Activated CD4-positive, alpha-beta memory T cell treated with anti-CD3 and anti-CD28 coated beads for 36 hours (primary cell): Measurements from ENCODE around the gene ATG10. TPM values are rescaled to one million over a fixed set of nuclear protein-coding genes. Genes with fewer than 3 reads are reported as not detected.
"Not testable (repeated sequence)": the region's sequence is repeated elsewhere in the genome, so short reads cannot be mapped to it uniquely, and the experiment has no call there.

Experiments used
- CTCF ChIA-PET: fragments of 350-600 bp; sonication (Branson Sonifier 250); formaldehyde crosslinking; loops from one replicate; lab custom pipeline; 2021; ENCODE audit warnings: antibody characterized with exemption, inconsistent platforms; lab: Charles Lee
- POLR2A ChIA-PET: fragments of 350-600 bp; sonication (Branson Sonifier 250); formaldehyde crosslinking; loops from one replicate; lab custom pipeline; 2021; ENCODE audit warnings: antibody characterized with exemption; lab: Charles Lee
- DNase-seq: peaks from one replicate; pipeline ENCODE4 v3.0.0-alpha.2; 2020
- H3K27ac Mint-ChIP-seq: one replicate; pipeline ENCODE4 v1.8.0; 2021; ENCODE audit warnings: mixed read lengths
- H3K27me3 Mint-ChIP-seq: one replicate; pipeline ENCODE4 v1.8.0; 2021; ENCODE audit warnings: mixed read lengths
- H3K36me3 Mint-ChIP-seq: one replicate; pipeline ENCODE4 v1.8.0; 2021; ENCODE audit warnings: mixed read lengths
- H3K4me1 Mint-ChIP-seq: one replicate; pipeline ENCODE4 v1.8.0; 2021; ENCODE audit warnings: low read depth, mixed read lengths
- H3K4me3 Mint-ChIP-seq: one replicate; pipeline ENCODE4 v1.8.0; 2021; ENCODE audit warnings: mild to moderate bottlenecking, mixed read lengths
- H3K9me3 Mint-ChIP-seq: one replicate; pipeline ENCODE4 v1.8.0; 2021; ENCODE audit warnings: mixed read lengths
- intact Hi-C: fragments of 100-400 bp; cut with micrococcal nuclease; formaldehyde crosslinking; loops from one replicate; pipeline ENCODE4 v1.15.1; 2023
- total RNA-seq, 2 experiments: library from RNA; stranded (reverse); gene quantifications; one replicate each; pipeline ENCODE4 v1.2.3, GENCODE V29; 2021

The ATG10 gene
- 1 to 10 TPM; 8.5 to 9.7 TPM for total RNA-seq

DNA sequence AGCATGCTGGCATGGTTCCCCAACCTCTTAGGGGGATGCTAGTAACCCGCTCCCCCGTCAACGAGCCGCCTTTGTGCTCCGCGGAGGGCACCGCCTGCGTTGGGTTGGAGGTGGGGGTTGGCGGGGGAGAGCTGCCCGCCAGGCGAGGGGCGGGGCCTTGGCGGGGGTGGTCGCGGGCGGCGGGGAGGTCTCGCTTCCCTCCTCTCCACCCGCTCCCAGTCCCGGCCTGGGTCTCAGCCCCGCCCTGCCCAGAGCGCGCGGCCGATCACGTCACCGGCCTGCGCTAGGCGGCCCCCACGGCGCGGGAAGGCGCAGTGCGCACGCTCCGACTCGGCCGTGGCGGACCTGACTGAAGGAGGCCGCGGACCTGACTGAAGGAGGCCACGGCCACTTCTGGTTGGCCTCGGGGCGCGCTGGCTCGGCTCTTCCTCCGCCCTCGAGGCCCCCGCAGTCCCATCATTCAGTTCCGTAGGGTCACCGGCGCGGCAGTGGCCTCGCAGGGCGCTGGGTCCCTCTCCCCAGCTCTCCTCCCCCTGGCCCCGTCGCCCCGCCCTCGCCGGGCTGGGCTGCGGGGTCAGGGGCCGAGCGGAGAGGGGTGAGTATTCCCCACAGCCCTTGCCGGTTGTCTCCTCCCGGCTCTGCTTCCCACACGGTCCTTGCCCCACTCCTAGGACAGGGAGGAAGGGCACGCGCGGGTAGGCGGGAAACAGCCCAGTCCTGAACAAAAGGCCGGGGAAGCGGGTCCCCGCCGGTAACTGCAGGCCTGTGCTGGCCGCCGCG, at the start of gene ATG10:
Gene ATG10, plus strand, starts transcription at position 312 of the 780 bp plus-strand sequence. CDS start 15,548 bp downstream, outside the sequence.
- DNase-seq, result peak; percentile 91
- intact Hi-C loops, result loop anchor here (1.0 to 10.0 kb wide), 7 partner anchors 121 to 671 kb away; partner anchors contain the start of genes RPS23, SSBP2 and ZCCHC9
- peak within 1 kb of the TSS; percentile 87 for H3K4me3 Mint-ChIP-seq
- H3K9me3 Mint-ChIP-seq, result no peaks in the 10 kb centered on the region
- peak within 1 kb of the TSS; percentile 98 for H3K27ac Mint-ChIP-seq
- CTCF ChIA-PET, result no interaction called here
- POLR2A ChIA-PET, result interaction anchor here (0.9 to 1.0 kb wide), 2 partner anchors 120 to 221 kb away, joined by 3 to 4 read pairs; partner anchors contain the start of gene SSBP2
- H3K4me1 Mint-ChIP-seq, result peaks cover 20% of the 10 kb centered on the region
- H3K36me3 Mint-ChIP-seq, result peaks cover 3% of the 10 kb centered on the region
- no peaks in the 10 kb centered on the region for H3K27me3 Mint-ChIP-seq

DNA sequence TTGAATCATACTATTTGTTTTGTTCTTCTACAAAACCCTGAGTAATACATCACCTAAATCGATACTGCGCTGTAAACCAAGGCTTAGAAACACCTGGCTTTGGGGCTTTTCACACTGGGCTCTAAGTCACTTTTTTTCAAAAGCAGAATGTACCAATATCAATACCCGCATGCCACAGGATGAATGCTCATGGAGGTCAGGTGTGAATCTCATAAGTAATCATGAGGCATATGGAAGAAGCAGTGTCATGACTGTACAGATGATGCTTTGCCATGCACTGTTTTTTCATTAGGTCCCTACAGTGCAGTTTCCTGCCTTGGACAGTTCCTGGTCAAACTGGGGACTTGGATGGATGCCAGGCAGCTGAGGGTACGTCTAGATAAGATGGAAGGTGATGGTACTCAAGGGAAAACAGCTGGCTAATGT, 49.0 kb upstream of the ATG10 start:
- H3K36me3 Mint-ChIP-seq, result no peaks in the 10 kb centered on the region
- H3K4me1 Mint-ChIP-seq, result no peaks in the 10 kb centered on the region
- H3K4me3 Mint-ChIP-seq, result no peak overlapping the region
- no peak for DNase-seq
- intact Hi-C loops, result no loop called here
- H3K27me3 Mint-ChIP-seq, result peaks cover 2% of the 10 kb centered on the region
- peaks cover 2% of the 10 kb centered on the region for H3K9me3 Mint-ChIP-seq
- POLR2A ChIA-PET, result no interaction called here
- CTCF ChIA-PET, result no interaction called here
- H3K27ac Mint-ChIP-seq, result no peak overlapping the region

DNA sequence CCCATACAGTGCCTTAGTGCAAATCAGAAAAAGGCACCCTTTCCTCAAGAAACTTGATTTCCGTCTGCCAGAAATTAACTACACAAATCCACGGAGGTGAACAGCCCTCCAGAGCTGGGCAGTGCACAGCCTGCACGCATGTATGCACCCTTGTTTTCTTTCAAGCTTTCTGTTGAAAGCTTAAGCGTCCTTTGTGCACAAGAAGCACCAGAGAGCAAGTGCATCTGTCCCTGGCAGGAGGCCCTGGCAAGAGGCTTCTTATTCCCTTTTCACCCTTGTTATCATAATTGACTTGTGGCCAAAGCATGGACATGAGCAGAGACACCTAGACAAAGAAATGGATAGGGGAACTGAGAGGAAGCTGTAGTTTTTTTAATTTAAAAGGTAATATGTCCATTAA, 47.4 kb upstream of the ATG10 start:
- ChIA-PET CTCF (no interaction called here), POLR2A (no interaction called here)
- Mint-ChIP-seq H3K27ac (no peak overlapping the region), H3K36me3 (no peaks in the 10 kb centered on the region), H3K4me1 (no peaks in the 10 kb centered on the region), H3K27me3 (peaks cover 2% of the 10 kb centered on the region), H3K9me3 (peaks cover 2% of the 10 kb centered on the region), H3K4me3 (no peak overlapping the region)
- no peak for DNase-seq
- intact Hi-C loops, result no loop called here

DNA sequence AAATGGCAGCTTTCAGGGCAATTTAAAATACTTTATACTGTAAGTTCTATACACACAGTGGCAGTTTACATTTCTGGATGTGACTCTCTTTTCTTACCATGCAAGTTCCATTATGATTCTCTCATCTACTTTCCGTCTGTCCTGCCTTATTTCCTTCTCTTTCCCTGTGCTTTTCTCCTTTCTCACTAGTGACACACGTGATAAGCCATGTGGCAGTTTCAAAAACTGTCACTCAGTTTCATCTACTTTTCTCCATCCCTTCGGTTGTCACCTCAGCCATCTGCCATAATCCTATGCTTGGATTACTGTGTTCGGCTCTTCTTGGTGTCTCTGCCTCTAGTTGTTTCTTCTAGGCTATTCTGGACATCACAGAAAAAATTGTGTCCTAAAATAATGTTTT, 46.8 kb upstream of the ATG10 start:
- CTCF ChIA-PET, result no interaction called here

DNA sequence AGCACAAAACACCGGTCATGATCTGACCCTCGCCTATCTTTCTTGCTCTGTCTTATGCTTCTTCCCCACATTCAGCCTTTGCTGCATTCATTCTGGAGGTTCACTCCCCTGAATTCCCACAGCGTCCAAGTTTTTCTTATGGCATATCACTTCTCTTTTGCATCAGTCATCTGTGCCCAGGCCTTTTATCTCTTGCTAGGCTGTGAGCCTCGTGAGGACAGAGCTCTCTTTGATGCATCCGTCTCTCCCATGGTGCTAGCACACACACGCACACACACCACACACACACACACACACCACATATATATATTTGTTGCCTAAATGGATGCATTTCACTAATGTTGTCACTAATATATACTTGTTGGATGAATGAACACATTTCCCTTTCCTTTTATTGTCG, 45.8 kb upstream of the ATG10 start:
- no peaks in the 10 kb centered on the region for H3K4me1 Mint-ChIP-seq
- H3K27ac Mint-ChIP-seq, result no peak overlapping the region
- no peak overlapping the region for H3K4me3 Mint-ChIP-seq
- DNase-seq, result no peak
- peaks cover 2% of the 10 kb centered on the region for H3K27me3 Mint-ChIP-seq
- ChIA-PET CTCF (no interaction called here), POLR2A (no interaction called here)
- peaks cover 2% of the 10 kb centered on the region for H3K9me3 Mint-ChIP-seq
- intact Hi-C loops, result no loop called here
- H3K36me3 Mint-ChIP-seq, result no peaks in the 10 kb centered on the region

More for the DNA sequence above, 46.8 kb upstream of the ATG10 start:
- POLR2A ChIA-PET, result no interaction called here
- no peak overlapping the region for H3K27ac Mint-ChIP-seq
- peaks cover 2% of the 10 kb centered on the region for H3K27me3 Mint-ChIP-seq
- no peaks in the 10 kb centered on the region for H3K36me3 Mint-ChIP-seq
- no peak for DNase-seq
- no peak overlapping the region for H3K4me3 Mint-ChIP-seq
- no peaks in the 10 kb centered on the region for H3K4me1 Mint-ChIP-seq
- intact Hi-C loops, result no loop called here
- H3K9me3 Mint-ChIP-seq, result peaks cover 2% of the 10 kb centered on the region

DNA sequence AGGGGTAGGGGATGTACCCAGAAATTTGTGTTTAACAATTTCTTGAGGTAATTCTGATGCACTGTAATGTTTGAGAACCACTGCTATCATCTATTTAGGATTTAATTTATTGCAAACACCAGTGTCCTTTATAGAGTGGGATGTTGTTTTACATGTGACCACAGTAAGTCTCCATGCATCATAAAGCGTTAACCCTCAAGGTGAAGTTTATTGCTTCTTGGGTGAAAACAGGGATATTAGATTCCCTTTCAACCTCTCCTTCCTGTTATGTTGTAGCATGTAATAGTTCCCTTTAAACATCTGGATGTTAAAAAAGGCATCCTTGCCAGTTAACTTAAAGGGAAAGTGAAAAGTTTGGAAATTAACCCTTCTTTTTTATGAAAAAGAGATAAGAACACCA, 35.8 kb upstream of the ATG10 start:
- CTCF ChIA-PET, result no interaction called here
- POLR2A ChIA-PET, result no interaction called here
- Mint-ChIP-seq H3K27me3 (no peaks in the 10 kb centered on the region), H3K9me3 (peaks cover 3% of the 10 kb centered on the region), H3K27ac (no peak overlapping the region), H3K36me3 (no peaks in the 10 kb centered on the region), H3K4me1 (no peaks in the 10 kb centered on the region), H3K4me3 (no peak overlapping the region)
- intact Hi-C loops, result no loop called here
- no peak for DNase-seq

DNA sequence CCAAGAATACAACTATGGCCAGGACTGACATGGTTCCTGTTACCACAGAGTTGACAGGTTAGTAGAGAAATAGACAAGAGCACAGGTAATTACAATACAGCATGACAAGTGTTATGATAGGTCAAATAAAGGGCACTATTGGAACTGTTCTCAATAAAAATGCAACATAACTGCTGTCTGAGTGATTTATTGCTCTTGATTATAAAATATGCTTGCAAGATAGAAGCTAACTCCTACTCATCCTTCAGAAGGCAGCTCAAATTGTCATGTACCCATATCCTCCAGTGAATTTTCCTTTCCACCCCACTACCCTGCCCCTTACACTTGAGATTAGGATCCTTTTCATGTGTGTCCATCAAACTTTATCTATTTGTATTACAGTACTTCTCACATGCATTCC, 35.1 kb upstream of the ATG10 start:
- Mint-ChIP-seq H3K4me3 (no peak overlapping the region), H3K36me3 (no peaks in the 10 kb centered on the region), H3K27me3 (no peaks in the 10 kb centered on the region), H3K9me3 (peaks cover 4% of the 10 kb centered on the region), H3K27ac (no peak overlapping the region), H3K4me1 (no peaks in the 10 kb centered on the region)
- no peak for DNase-seq
- ChIA-PET POLR2A (no interaction called here), CTCF (no interaction called here)
- intact Hi-C loops, result no loop called here

DNA sequence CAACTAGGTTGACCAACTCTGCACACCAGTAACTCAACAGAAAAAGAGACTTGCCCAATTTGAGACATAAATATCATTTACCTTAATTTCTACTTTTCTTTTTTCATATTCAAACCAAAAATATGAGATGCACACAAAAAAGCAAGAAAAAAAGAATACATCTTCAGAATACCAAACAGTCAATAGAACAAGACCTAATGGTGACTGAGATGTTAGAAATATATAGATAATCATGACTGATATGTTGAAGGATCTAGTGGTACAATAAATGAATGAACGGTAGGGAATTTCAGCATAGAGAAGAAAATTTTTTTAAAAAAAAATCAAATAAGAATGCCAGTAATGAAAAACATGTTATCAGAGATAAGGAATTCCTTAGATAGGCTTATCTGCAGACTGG, 29.1 kb upstream of the ATG10 start:
- no peak overlapping the region for H3K27ac Mint-ChIP-seq
- no peaks in the 10 kb centered on the region for H3K4me1 Mint-ChIP-seq
- intact Hi-C loops, result no loop called here
- H3K4me3 Mint-ChIP-seq, result no peak overlapping the region
- ChIA-PET CTCF (no interaction called here), POLR2A (no interaction called here)
- DNase-seq, result no peak
- H3K9me3 Mint-ChIP-seq, result peaks cover 18% of the 10 kb centered on the region
- no peaks in the 10 kb centered on the region for H3K27me3 Mint-ChIP-seq
- H3K36me3 Mint-ChIP-seq, result peaks cover 2% of the 10 kb centered on the region

DNA sequence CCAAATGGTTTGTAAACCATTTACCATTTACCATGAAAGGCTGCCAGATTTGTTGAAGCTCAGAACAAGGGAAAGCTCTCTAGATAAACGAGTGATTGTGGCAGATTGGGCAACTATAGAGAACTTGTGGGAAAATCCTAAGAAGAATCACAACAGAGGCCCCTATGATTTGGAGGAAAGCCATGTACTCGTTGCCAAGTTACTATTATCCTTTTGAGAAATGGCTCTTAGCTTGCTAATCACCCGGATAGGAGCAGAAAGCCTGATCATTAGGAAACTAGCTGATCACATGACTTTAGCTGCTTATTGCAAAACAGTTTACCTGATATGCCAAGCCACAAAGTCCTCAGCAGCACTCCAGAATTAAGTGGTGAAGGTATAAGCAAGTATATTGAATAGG, 23.5 kb upstream of the ATG10 start:
- H3K27ac Mint-ChIP-seq, result no peak overlapping the region
- peaks cover 3% of the 10 kb centered on the region for H3K4me1 Mint-ChIP-seq
- POLR2A ChIA-PET, result no interaction called here
- H3K4me3 Mint-ChIP-seq, result no peak overlapping the region
- no peaks in the 10 kb centered on the region for H3K9me3 Mint-ChIP-seq
- no peaks in the 10 kb centered on the region for H3K27me3 Mint-ChIP-seq
- CTCF ChIA-PET, result no interaction called here
- no peaks in the 10 kb centered on the region for H3K36me3 Mint-ChIP-seq
- intact Hi-C loops, result no loop called here
- no peak for DNase-seq

DNA sequence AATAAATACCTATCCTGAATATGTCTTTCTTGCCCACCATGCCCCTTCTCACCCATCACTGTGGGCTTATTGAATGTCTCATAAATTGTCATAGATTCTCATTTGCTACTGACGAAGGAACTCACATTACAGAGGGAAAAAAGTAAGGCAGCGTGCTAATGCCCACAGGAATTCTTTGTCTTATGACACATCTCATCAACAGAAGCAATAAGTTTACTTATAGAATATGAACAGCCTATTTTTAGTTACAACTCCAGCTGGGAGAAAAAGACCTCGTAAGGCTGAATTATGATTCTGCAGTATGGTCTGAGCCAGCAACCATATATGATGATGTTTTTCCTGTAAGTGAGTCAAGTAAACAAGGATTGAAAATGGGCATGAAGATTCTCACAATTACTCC, 22.4 kb upstream of the ATG10 start:
- Mint-ChIP-seq H3K9me3 (no peaks in the 10 kb centered on the region), H3K27me3 (no peaks in the 10 kb centered on the region), H3K4me3 (no peak overlapping the region), H3K36me3 (no peaks in the 10 kb centered on the region), H3K27ac (no peak overlapping the region), H3K4me1 (peaks cover 3% of the 10 kb centered on the region)
- POLR2A ChIA-PET, result no interaction called here
- CTCF ChIA-PET, result no interaction called here
- intact Hi-C loops, result no loop called here
- DNase-seq, result no peak

DNA sequence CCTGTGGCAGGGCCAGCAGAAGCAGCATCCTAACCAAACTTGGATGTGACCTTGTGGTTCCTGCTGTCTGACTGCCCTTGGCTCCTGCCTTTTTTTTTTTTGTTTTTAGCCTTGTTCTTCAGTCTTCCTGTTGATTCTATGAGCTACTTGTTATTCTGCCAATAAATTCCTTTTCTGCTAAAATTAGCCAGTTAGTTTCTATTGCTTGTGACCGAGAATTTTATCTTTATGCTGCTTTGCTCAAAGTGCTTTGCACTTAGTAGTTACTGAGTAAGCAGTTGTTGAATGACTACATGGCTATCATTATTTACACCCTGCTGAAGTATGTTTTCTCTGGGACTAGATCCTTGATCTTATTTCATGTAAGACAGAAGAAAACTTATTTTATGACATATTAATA, 20.8 kb upstream of the ATG10 start:
- ChIA-PET POLR2A (no interaction called here), CTCF (interaction anchor here (0.6 kb wide), 1 partner anchor 89 kb away, joined by 4 read pairs; no protein-coding TSS in a partner anchor)
- DNase-seq, result no peak
- Mint-ChIP-seq H3K4me3 (no peak overlapping the region), H3K4me1 (peaks cover 3% of the 10 kb centered on the region), H3K36me3 (no peaks in the 10 kb centered on the region), H3K27ac (no peak overlapping the region), H3K9me3 (no peaks in the 10 kb centered on the region), H3K27me3 (no peaks in the 10 kb centered on the region)
- intact Hi-C loops, result no loop called here

DNA sequence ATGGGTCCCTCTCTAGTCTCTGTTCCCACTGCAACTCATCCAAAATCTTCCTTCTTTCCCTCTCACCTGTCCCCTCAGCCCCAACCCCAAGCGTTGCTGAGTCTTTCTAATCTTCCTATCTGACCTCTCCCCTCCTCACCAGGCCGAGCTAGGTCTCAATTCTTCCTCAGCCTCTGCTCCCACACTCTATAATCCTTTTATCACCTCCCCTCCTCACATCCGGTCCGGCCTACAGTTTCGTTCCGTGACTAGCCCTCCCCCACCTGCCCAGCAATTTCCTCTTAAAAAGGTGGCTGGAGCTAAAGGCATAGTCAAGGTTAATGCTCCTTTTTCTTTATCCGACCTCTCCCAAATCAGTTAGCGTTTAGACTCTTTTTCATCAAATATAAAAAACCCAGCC, 17.0 kb upstream of the ATG10 start:
- H3K36me3 Mint-ChIP-seq, H3K4me3 Mint-ChIP-seq, DNase-seq, H3K4me1 Mint-ChIP-seq, CTCF ChIA-PET, H3K9me3 Mint-ChIP-seq, intact Hi-C loops, H3K27ac Mint-ChIP-seq, POLR2A ChIA-PET, H3K27me3 Mint-ChIP-seq: not testable (repeated sequence)

DNA sequence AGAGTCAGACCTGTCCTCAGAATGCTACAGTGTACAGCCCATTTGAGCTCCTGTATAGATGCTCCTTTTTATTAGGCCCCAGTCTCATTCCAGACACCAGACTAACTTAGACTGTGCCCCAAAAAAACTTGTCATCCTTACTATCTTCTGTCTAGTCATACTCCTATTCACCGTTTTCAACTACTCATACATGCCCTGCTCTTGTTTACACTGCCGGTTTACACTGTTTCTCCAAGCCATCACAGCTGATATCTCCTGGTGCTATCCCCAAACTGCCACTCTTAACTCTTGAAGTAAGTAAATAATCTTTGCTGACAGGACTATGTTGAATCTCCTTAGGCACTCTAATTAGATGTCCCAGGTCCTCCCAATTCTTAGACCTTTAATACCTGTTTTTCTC, 13.7 kb upstream of the ATG10 start:
- not testable (repeated sequence) for H3K4me1 Mint-ChIP-seq

More for the DNA sequence above, 13.7 kb upstream of the ATG10 start:
- H3K36me3 Mint-ChIP-seq, DNase-seq, H3K9me3 Mint-ChIP-seq, intact Hi-C loops, H3K27ac Mint-ChIP-seq, H3K27me3 Mint-ChIP-seq, H3K4me3 Mint-ChIP-seq, POLR2A ChIA-PET, CTCF ChIA-PET: not testable (repeated sequence)
